Measurements from ENCODE around the gene CDCA7. TPM values are rescaled to one million over a fixed set of nuclear protein-coding genes. Genes with fewer than 3 reads are reported as not detected.
"Not testable (repeated sequence)": the region's sequence is repeated elsewhere in the genome, so short reads cannot be mapped to it uniquely, and the experiment has no call there.

The CDCA7 gene
- total RNA-seq, 1 experiment from 2014 or later = 48.2 TPM

GRCh38 chr2:173415431-173416381 lies 61.0 kb downstream of the CDCA7 start:
- intact Hi-C loops (cut with micrococcal nuclease; ENCODE audit: unreplicated experiment) = no loop called here
- Mint-ChIP-seq H3K4me3 (ENCODE audit: low read depth, unreplicated experiment) (no peak overlapping the region), H3K9me3 (ENCODE audit: low read depth, unreplicated experiment) (no peaks in the 10 kb centered on the region), H3K4me1 (ENCODE audit: low read depth, unreplicated experiment) (peaks cover 22% of the 10 kb centered on the region), H3K27me3 (ENCODE audit: unreplicated experiment) (peaks cover 3% of the 10 kb centered on the region), H3K27ac (ENCODE audit: unreplicated experiment) (peak overlapping the region; percentile 84), H3K36me3 (ENCODE audit: insufficient read depth, unreplicated experiment) (no peaks in the 10 kb centered on the region)
- no TSS peak for BruUV-seq (replicated peaks)
- TF ChIP-seq CTCF (IDR thresholded peaks at IDR 0.05; ENCODE audit: unreplicated experiment) = no peak
- DNase-seq = no peak
- CTCF ChIA-PET = no interaction called here

- H3K27ac Mint-ChIP-seq (ENCODE audit: unreplicated experiment); BruUV-seq (replicated peaks); H3K36me3 Mint-ChIP-seq (ENCODE audit: insufficient read depth, unreplicated experiment); intact Hi-C loops (cut with micrococcal nuclease; ENCODE audit: unreplicated experiment); H3K4me3 Mint-ChIP-seq (ENCODE audit: low read depth, unreplicated experiment); H3K9me3 Mint-ChIP-seq (ENCODE audit: low read depth, unreplicated experiment); DNase-seq; CTCF ChIA-PET; H3K27me3 Mint-ChIP-seq (ENCODE audit: unreplicated experiment): not testable (repeated sequence)
- H3K4me1 Mint-ChIP-seq (ENCODE audit: low read depth, unreplicated experiment) = peaks cover 22% of the 10 kb centered on the region
These were observed 61.9 kb downstream of the CDCA7 start for GRCh38 chr2:173416415-173417152.

- H3K27ac Mint-ChIP-seq (ENCODE audit: unreplicated experiment) = no peak overlapping the region
- intact Hi-C loops (cut with micrococcal nuclease; ENCODE audit: unreplicated experiment) = no loop called here
- peaks cover 7% of the 10 kb centered on the region for H3K27me3 Mint-ChIP-seq (ENCODE audit: unreplicated experiment)
- no peak for TF ChIP-seq CTCF (IDR thresholded peaks at IDR 0.05; ENCODE audit: unreplicated experiment)
- peaks cover 22% of the 10 kb centered on the region for H3K4me1 Mint-ChIP-seq (ENCODE audit: low read depth, unreplicated experiment)
- CTCF ChIA-PET = no interaction called here
- BruUV-seq (replicated peaks) = no TSS peak
- no peak for DNase-seq
- H3K36me3 Mint-ChIP-seq (ENCODE audit: insufficient read depth, unreplicated experiment) = no peaks in the 10 kb centered on the region
- no peaks in the 10 kb centered on the region for H3K9me3 Mint-ChIP-seq (ENCODE audit: low read depth, unreplicated experiment)
- no peak overlapping the region for H3K4me3 Mint-ChIP-seq (ENCODE audit: low read depth, unreplicated experiment)
These were observed 62.7 kb downstream of the CDCA7 start for GRCh38 chr2:173417341-173417740.

- TF ChIP-seq CTCF (IDR thresholded peaks at IDR 0.05; ENCODE audit: unreplicated experiment) = no peak
- no peaks in the 10 kb centered on the region for H3K9me3 Mint-ChIP-seq (ENCODE audit: low read depth, unreplicated experiment)
- no peak overlapping the region for H3K4me3 Mint-ChIP-seq (ENCODE audit: low read depth, unreplicated experiment)
- H3K27ac Mint-ChIP-seq (ENCODE audit: unreplicated experiment) = no peak overlapping the region
- H3K36me3 Mint-ChIP-seq (ENCODE audit: insufficient read depth, unreplicated experiment) = no peaks in the 10 kb centered on the region
- CTCF ChIA-PET = no interaction called here
- no peak for DNase-seq
- H3K27me3 Mint-ChIP-seq (ENCODE audit: unreplicated experiment) = peaks cover 7% of the 10 kb centered on the region
- peaks cover 22% of the 10 kb centered on the region for H3K4me1 Mint-ChIP-seq (ENCODE audit: low read depth, unreplicated experiment)
- intact Hi-C loops (cut with micrococcal nuclease; ENCODE audit: unreplicated experiment) = no loop called here
- no TSS peak for BruUV-seq (replicated peaks)
These were observed 63.1 kb downstream of the CDCA7 start for GRCh38 chr2:173417802-173418201.

All from Calu3 (cell line).